GM12874 (cell line): ENCODE data around the gene LIPM.

Experiments used
- TF ChIP-seq, protein P1 (sequence below): IDR thresholded peaks from 2 replicates; pipeline ENCODE4 v1.5.1; 2011; ENCODE audit warnings: low read depth, mild to moderate bottlenecking, control low read depth, low read length, moderate library complexity; ENCODE audit not compliant: insufficient read depth

The LIPM gene

DNA sequence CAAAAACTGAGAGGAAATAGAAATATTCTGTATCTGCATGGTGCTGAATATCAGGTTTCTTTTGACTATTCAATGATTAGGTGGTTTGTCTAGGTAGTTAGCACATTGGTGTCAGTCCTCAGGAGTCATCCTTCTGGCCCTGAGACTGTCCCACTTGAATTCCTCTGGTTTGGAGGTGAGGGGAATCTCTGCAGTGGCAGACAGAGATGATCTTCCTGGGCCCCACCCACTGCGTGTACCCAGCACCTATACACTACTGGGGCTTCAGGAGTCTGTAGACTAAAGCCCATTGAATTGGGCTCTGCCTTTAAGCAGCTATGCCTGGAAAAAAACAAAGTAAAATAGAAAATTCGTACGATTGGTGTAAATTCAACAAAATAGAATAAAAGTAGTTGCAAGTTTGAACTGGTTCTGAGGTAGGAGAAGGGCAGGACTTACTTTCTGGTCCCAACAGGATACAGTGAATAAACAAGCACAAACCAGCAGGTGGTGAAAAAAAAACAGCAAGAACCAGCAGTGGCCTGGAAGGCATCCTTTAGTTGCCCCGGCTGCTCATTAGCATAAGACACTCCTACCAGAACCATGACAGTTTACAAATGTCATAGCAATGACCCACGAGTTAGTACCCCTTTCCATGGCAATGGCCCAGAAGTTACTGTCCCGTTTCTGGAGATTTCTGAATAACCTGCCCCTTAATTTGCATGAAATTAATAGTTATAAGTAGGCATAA is 1.7 kb downstream of the LIPM start:
- TF ChIP-seq, protein P1, sequence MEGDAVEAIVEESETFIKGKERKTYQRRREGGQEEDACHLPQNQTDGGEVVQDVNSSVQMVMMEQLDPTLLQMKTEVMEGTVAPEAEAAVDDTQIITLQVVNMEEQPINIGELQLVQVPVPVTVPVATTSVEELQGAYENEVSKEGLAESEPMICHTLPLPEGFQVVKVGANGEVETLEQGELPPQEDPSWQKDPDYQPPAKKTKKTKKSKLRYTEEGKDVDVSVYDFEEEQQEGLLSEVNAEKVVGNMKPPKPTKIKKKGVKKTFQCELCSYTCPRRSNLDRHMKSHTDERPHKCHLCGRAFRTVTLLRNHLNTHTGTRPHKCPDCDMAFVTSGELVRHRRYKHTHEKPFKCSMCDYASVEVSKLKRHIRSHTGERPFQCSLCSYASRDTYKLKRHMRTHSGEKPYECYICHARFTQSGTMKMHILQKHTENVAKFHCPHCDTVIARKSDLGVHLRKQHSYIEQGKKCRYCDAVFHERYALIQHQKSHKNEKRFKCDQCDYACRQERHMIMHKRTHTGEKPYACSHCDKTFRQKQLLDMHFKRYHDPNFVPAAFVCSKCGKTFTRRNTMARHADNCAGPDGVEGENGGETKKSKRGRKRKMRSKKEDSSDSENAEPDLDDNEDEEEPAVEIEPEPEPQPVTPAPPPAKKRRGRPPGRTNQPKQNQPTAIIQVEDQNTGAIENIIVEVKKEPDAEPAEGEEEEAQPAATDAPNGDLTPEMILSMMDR = no peak

DNA sequence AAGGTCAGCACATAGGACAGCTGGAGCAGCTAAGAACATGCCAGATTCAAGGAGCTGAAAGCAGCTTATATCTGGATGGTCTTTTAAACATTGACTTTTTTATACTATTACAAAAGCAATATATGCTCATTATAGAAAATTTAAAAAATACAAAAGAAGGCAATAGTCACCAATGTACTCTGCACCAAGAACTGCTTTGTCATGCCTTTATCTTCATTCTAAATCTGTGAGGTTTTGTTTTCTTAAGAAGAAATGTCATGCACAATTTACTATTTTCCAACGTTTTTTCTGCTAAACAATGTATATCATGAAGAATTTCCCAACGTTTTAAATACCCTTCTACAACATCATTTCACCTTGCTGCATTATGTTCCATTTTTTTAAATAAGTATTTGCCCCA is 2.8 kb downstream of the LIPM start:
- TF ChIP-seq, protein P1 = no peak

DNA sequence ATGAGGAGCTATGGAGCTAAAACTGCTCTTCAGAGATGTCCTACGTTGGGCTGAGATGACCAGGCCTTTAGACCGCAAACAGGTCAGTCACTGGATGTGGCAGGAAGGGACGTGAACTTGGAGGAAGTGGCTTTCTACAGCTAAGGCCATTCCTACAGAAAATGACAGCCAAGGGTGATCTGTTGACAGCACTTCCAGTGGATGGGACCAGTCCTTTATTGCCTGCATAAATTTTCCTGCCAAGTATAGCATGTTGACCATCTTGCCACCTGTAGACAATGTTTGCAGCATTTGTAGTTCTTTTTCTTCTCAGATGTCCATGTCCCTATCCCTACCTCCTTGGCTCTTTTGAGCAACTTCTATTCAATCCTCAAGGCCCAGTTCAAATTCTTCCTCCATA is 3.4 kb downstream of the LIPM start:
- TF ChIP-seq, protein P1 = no peak

DNA sequence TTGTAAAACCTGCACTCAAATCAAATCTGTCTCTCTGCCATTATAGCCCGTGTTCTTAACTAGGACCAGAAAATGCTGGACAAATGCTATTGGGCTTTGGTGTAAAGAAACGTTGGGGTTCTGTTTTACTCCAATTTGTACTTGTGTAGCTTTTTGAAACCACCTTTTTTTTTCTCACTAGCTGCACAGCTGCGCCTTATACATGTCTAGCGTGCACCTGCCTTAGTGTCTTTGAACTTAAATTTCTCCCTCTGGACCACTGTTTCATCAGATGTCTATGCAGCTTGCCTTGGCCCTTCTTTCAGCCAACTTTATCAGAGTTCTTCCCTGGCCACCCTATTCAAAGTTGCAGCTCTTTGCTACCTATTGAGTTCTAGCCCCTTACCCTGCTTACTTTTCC is 7.1 kb downstream of the LIPM start:
- TF ChIP-seq, protein P1 = no peak

DNA sequence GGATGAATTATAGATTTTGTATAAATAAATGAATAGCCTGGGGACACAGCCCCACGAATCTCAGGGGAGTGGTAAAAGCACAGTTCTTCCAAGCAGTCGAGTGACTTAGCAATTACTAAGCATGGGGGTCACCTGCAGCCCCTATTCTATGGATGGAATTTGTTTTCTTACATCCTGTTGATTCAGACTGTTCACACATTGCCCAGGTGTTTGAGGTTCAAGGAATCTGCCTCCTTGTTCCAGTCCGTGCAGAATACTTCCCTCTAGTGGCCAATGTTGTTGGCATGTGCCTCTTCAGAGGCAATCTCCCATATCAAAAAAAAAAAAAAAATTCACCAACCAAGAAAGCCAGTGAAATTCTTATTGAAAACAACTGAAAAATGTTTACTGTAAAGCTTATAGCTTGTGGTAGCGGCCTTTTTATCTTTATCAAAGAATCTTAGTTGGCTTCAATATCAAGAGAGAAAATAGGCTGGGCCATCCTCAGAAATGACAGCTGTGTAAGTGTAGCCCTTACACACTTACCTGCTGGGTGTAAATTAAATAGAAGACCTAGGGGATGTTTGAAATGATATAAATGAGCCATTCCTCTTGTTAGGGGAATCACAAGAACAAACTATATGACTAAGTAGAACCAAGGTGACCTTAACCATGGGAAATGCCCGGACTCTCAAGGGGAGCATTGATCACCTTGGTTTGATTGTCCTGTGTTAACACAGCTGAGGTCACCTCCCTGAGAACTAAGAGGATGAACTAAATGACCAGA is 7.8 kb downstream of the LIPM start:
- TF ChIP-seq, protein P1 = peak; percentile 60

DNA sequence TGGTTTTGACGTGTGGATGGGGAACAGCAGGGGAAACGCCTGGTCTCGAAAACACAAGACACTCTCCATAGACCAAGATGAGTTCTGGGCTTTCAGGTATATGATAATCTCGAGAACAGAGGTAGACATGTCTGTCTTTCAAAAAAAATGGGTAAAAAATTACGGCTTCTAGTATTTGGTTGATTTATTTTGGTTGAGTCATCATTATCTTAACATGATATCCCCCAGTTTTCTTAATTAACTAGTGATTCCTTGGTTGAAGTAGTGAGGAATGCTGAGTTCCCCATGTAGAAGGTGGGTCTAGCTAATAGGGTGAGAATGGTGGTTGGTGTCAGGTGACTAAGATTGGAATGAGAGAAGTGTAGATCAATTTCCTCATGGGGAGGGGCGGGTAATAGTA is 10.7 kb downstream of the LIPM start:
- TF ChIP-seq, protein P1 = no peak

DNA sequence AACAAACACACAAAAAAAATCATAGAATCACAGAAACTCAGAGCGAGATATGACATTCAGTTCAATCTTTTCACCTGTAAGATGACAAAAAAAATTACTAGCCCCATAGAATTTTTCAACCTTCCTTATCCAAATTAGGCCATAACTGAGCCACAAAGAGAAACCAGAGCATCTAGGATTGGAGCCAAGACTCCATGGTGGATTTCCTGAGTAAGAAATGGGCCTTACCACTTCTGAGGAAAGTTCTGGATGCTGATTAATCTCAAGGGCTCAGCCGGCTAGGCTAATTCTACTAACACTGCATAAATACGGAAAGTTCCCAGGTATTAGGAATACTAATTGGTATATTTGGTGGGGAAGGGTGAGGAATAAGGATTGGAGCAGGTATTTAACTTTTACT is 16.8 kb downstream of the LIPM start:
- TF ChIP-seq, protein P1 = no peak
